Lower leg skin (tissue), 4 donors: ENCODE measurements around the gene MAPKAPK3. TPM values are rescaled to one million over a fixed set of nuclear protein-coding genes. Genes with fewer than 3 reads are reported as not detected.

Experiments
- DNase-seq, 2 donors: peaks; one replicate each; pipeline ENCODE4 v3.0.0-alpha.2; 2019; ENCODE audit warnings: low spot score in 2 of 2
- H3K4me3 ChIP-seq: fragments of 200-600 bp; sonication (generic); 2 replicates; pipeline ENCODE4 v1.5.1; 2017; ENCODE audit warnings: mild to moderate bottlenecking, low read depth; ENCODE audit not compliant: poor library complexity, severe bottlenecking
- CTCF ChIP-seq, 3 donors: fragments of 450-650 bp; IDR thresholded peaks; one replicate each; pipeline ENCODE4 v1.5.1; 2016; ENCODE audit warnings: antibody characterized with exemption in 3 of 3, mild to moderate bottlenecking in 3 of 3, moderate library complexity in 2 of 3
- POLR2A ChIP-seq, 2 donors: fragments of 450-650 bp; IDR thresholded peaks; one replicate each; pipeline ENCODE4 v1.6.1; 2016 to 2017; ENCODE audit warnings: antibody characterized with exemption in 2 of 2, mild to moderate bottlenecking in 1 of 2, moderate library complexity in 1 of 2
- WGBS, 2 donors: methylation state at CpG; one replicate each; pipeline ENCODE4 v1.1.5; 2018; 5-methylcytosine and 5-hydroxymethylcytosine counted together
- intact Hi-C: fragments of 100-400 bp; cut with DNase I; formaldehyde crosslinking; loops from one replicate; pipeline ENCODE4 v1.15.0; 2023; ENCODE audit warnings: low total_unique reads
- total RNA-seq, 4 donors: library from RNA; depleted of rRNA; stranded (reverse); fragments of >200 nt; gene quantifications; one replicate each; pipeline ENCODE4 v1.1.0, GENCODE V29; 2016

MAPKAPK3 gene
- total RNA-seq, 4 donors from 2014 or later = 65.2 to 128 (median 91.7) TPM

- 70 to 77% methylated on average over 5 of the region's 5 CpGs for WGBS, 2 donors
Observed at GRCh38 chr3:50604110-50604621, 12.8 kb upstream of the MAPKAPK3 start.

DNA sequence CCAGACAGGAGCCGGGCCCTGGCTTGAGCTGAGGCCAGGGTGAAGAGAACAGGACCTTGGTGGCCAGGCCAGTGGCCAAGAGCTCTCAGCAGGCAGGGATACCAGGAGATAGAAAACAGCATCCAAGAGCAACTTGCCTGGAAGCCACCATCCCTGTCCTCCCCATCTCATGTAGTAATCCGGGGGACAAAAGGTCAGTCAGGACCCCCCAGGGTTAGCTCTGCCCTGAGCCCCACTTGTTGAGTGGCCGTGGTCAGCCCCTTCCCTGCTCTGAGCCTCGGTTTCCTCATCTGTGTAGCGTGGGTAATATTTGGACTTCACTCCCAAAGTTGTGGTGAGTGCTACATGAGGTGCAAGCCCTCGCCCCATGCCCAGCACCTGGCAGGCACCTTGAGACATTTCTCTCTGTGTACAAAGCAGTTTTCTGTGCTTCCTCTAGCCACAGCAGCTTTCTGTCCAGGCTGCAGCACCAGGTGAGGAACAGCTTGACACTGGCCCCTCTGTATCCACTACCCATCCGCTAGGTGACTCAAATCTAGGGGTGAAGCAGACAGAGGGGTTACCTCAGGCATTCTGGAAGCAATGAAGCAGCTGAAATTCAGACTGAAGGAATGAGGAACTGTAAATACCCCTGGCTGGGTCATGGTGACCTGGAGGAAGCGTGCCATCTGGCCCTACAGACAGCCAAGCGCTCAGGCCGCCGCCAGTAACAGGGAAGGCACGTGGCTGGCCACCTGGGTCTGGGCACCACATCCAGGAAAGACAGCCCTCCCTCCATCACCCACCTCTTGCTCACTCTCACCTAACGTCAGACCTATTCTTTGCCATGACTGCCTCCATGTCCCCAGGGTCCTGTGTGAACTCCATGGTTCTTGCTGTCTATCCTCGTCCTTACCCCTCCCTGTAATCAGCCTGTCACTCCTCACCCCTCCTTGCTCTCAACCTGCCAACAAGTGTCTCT is 12.0 kb upstream of the MAPKAPK3 start:
- H3K4me3 ChIP-seq = no peak overlapping the region
- TF ChIP-seq CTCF (IDR thresholded peaks at IDR 0.05) (no peak), POLR2A (IDR thresholded peaks at IDR 0.05) (no peak)
- 50 to 53% methylated on average over 14 of the region's 14 CpGs for WGBS, 2 donors
- DNase-seq = no peak
- intact Hi-C loops = no loop called here

More at GRCh38 chr3:50604110-50604621, 12.8 kb upstream of the MAPKAPK3 start:
- TF ChIP-seq CTCF (IDR thresholded peaks at IDR 0.05) = no peak
- no peak for TF ChIP-seq POLR2A (IDR thresholded peaks at IDR 0.05)
- intact Hi-C loops = no loop called here
- no peak overlapping the region for H3K4me3 ChIP-seq
- no peak for DNase-seq

- intact Hi-C loops = no loop called here
- WGBS, 2 donors = 61 to 66% methylated on average over 5 of the region's 5 CpGs
- DNase-seq = no peak
- TF ChIP-seq CTCF (IDR thresholded peaks at IDR 0.05) = no peak
- TF ChIP-seq POLR2A (IDR thresholded peaks at IDR 0.05) = no peak
- H3K4me3 ChIP-seq = no peak overlapping the region
Observed at GRCh38 chr3:50605901-50606326, 11.0 kb upstream of the MAPKAPK3 start.

DNA sequence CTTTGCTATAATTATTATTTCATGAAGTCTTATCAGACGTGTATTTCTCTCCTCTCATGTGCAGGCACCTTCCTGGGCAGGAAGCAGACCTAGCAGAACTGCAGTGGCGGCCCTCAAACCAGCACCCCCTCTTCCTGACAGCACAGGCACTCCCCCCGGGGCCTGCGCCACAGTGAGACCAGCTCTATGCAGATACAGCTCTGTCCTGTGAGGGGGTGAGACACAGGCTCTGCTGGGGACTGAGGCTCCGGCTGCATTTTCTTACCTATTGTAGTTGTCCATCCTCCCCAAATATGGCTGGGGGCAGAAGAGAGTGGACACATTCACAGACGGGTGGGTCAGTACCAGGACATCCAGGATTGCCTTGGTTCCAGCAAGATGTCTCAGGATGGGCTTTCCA is 10.4 kb upstream of the MAPKAPK3 start:
- no peak overlapping the region for H3K4me3 ChIP-seq
- TF ChIP-seq CTCF (IDR thresholded peaks at IDR 0.05) (no peak), POLR2A (IDR thresholded peaks at IDR 0.05) (no peak)
- DNase-seq = no peak
- intact Hi-C loops = no loop called here
- WGBS, 2 donors = 66 to 77% methylated on average over 6 of the region's 6 CpGs

DNA sequence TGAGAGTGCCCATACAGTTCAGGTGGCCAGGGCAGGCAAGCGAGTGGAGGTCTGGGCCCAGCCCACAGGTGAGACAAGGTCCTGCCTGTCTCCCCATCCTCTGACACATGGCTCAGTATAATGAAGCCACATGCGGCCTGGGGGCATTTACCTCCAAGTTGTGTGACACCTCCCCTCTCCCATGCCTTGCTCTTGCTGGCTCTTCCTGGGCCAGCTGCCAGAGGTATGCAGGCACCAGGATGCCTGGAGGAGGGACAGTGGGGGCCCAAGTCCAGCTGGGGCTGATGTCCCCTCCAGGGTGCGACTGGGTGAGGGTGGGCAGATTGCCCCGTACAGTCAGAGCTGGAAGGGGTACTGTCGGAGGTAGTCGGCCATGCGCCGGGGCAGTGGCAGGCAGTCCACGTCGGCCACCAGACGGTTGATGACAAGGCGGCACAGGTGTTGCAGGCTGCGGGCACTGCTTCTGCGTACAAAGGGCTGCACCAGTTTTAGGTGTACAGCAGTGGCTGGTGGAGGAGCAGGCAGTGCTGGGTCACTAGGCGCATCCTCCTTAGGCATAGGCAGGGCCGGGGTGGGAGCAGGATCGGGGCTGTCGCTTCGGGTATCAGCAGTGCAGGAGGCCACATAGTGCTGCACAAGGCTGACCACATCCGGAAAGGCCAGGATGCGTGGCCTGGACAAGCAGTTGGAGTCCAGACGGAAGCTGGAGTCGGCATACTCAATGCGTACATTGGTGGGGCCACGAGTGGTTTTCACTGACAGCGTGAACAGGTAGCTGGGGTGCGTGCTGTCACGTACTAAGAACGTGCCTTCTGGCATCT is 9.5 kb upstream of the MAPKAPK3 start:
- DNase-seq = no peak
- intact Hi-C loops = no loop called here
- no peak overlapping the region for H3K4me3 ChIP-seq
- 78 to 85% methylated on average over 26 to 29 of the region's 29 CpGs for WGBS, 2 donors
- TF ChIP-seq POLR2A (IDR thresholded peaks at IDR 0.05) (no peak), CTCF (IDR thresholded peaks at IDR 0.05) (no peak)
